Measurements from ENCODE around the gene FAM98C.

The FAM98C gene

DNA sequence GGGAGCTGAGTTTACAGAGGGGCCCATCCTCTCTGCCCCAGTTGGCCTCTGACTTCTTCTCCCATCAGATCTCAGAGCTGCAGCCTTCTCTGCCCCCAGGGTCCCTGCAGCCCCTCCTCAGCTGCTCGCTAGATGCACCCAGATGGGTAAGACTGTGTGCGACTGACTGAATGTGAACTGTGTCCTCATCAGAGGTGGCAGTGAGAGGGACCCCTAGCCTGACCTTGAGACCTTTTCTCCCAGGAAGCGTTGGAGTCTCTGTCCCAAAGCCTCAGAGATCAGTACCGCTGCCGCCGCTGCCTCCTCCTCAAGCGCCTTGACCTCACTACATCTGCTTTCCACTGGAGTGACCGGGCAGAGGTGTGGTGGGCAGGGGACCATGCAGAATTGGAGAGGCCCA is 2.4 kb downstream of the FAM98C start:
- no peak for TF ChIP-seq CTCF (IDR thresholded peaks at IDR 0.05)

DNA sequence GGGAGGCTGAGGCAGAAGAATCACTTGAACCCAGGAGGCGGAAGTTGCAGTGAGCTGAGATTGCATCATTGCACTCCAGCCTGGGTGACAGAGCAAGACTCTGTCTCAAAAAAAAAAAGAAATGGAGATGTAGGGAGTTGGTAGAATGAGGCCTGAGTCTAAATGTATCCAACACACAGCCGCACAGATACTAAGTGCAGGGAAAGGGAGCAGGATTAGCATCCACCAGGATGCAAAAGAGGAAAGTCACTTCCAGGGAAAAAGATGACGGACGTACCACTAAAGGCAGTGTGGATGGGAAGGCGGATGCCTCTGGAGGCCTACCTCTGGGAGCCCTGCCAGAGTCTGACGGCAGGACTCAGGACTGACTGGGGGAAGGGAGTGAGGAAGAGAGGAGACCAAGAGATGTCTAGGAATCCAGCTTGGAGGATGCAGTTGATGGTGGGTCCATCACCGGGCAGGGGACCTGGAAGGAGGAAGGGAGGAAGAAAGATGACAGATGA is 6.8 kb downstream of the FAM98C start:
- no peak for TF ChIP-seq CTCF (IDR thresholded peaks at IDR 0.05)

GRCh38 chr19:38411041-38411712 is 8.3 kb downstream of the FAM98C start:
- TF ChIP-seq CTCF (IDR thresholded peaks at IDR 0.05), result no peak

DNA sequence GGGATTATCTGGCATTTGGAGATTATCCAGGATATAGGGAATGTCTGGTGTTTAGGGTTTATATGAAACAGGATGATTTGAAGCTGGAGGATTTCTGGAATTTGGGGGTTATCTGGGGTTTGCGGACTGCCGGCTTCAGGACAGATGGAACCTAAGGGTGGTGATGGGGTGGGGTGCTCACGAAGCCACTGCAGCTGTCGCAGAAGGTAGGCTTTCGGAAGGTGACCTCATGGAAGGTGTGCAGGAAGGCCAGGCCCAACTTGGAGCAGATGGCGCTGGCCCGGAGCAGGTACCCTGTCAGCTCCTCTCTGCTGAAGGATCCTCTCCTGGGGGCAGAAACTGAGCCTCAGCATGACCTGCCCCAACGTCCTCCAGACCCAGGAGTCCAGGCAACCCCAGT is 9.6 kb downstream of the FAM98C start:
- TF ChIP-seq CTCF (IDR thresholded peaks at IDR 0.05), result no peak

GRCh38 chr19:38412961-38413360 is 10.1 kb downstream of the FAM98C start:
- no peak for TF ChIP-seq CTCF (IDR thresholded peaks at IDR 0.05)

- no peak for TF ChIP-seq CTCF (IDR thresholded peaks at IDR 0.05)
Measured at GRCh38 chr19:38413416-38413815, 10.5 kb downstream of the FAM98C start.

DNA sequence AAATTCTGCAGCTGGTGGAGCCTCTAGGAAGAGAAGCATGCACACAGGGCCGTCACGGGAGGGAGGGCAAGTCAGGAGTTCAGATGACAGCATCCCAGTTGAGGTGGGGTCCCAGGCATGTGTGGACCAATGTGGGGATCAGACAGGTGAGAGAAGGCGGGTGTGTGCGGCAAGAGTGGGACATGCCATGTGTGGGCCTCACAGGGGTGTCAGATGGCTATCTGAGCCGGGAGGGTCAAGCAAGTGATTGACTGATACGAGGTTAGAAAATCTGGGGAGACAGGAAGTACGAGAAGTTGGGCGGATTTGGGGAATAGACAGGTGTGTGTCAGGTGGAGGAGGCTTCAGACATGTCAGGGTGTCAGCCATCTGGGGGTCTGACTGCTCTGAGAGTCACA is 14.3 kb downstream of the FAM98C start:
- TF ChIP-seq CTCF (IDR thresholded peaks at IDR 0.05), result no peak

All from LNCAP (cell line).